HepG2 (cell line): ENCODE results near the gene DDX28. TPM values are rescaled to one million over a fixed set of nuclear protein-coding genes. Genes with fewer than 3 reads are reported as not detected.

Experiments
- polyA plus RNA-seq, 8 experiments: library from polyadenylated mRNA; depleted of rRNA in 3 of 8; stranded (reverse) in 7 of 8; unstranded in 1 of 8; fragments of >200 nt; fragmentation: Illumina TruSeq in 4 of 8; extraction: Trizol in 4 of 8; gene quantifications; 2 replicates each; pipeline versions ENCODE4 v1.2.1 to v1.2.3, GENCODE V29; 2011 to 2016; ENCODE audit warnings: low read depth in 4 of 8, missing spikeins in 1 of 8, mixed read lengths in 1 of 8; ENCODE audit not compliant: insufficient read depth in 1 of 8
- small RNA-seq, 3 experiments: library from RNA; depleted of rRNA; stranded (forward); fragments of <200 nt; gene quantifications; one replicate each; pipeline ENCODE3, GENCODE V24; 2012; ENCODE audit warnings: low read depth in 2 of 3, low replicate concordance in 1 of 3; ENCODE audit not compliant: insufficient read length in 3 of 3, insufficient read depth in 2 of 3
- total RNA-seq, 5 experiments: library from RNA; depleted of rRNA; stranded (reverse); fragments of >200 nt; fragmentation: Illumina TruSeq; extraction: Trizol; gene quantifications; 2 replicates each; pipeline ENCODE4 v1.2.3, GENCODE V29; 2016; ENCODE audit warnings: low read depth in 1 of 5

The DDX28 gene
- total and polyA plus RNA-seq, 2 of the 13 experiments (the other 11 are each of a cell fraction or from before 2014, with no cell fraction given) = 14.1 to 16.4 TPM

Small RNA genes within 50 kb of the gene (small RNA-seq; reads per million reads assigned to genes)
- gene RNU6-359P = 0 to 11.6 (median 0.98) reads per million in 3 experiments

Other genes starting within 250 kb of the DDX28 start
- 8.5 and 9.2 TPM in 2 replicates for gene RANBP10, start 216.7 kb downstream of the DDX28 start, total RNA-seq (2016; rRNA removed; fragmentation: Illumina TruSeq; extraction: Trizol)
- 22.7 and 24.5 TPM in 2 replicates for gene RANBP10, start 216.7 kb downstream of the DDX28 start, polyA plus RNA-seq (2011; rRNA removed)
- 0.10 and 0.86 TPM in 2 replicates for gene TSNAXIP1, start 216.3 kb downstream of the DDX28 start, total RNA-seq (2016; rRNA removed; fragmentation: Illumina TruSeq; extraction: Trizol)
- 0.37 and 0.61 TPM in 2 replicates for gene TSNAXIP1, start 216.3 kb downstream of the DDX28 start, polyA plus RNA-seq (2011; rRNA removed)
- 53.4 and 53.8 TPM in 2 replicates for gene THAP11, start 180.9 kb downstream of the DDX28 start, total RNA-seq (2016; rRNA removed; fragmentation: Illumina TruSeq; extraction: Trizol)
- gene THAP11, start 180.9 kb downstream of the DDX28 start, polyA plus RNA-seq (2011; rRNA removed) = 44.2 and 45.5 TPM in 2 replicates
- gene NUTF2, start 176.3 kb downstream of the DDX28 start, total RNA-seq (2016; rRNA removed; fragmentation: Illumina TruSeq; extraction: Trizol) = 214 and 224 TPM in 2 replicates
- 168 and 198 TPM in 2 replicates for gene NUTF2, start 176.3 kb downstream of the DDX28 start, polyA plus RNA-seq (2011; rRNA removed)
- 24.8 and 43.3 TPM in 2 replicates for gene CENPT, start 175.5 kb downstream of the DDX28 start, total RNA-seq (2016; rRNA removed; fragmentation: Illumina TruSeq; extraction: Trizol)
- gene CENPT, start 175.5 kb downstream of the DDX28 start, polyA plus RNA-seq (2011; rRNA removed) = 40.9 and 51.3 TPM in 2 replicates
- gene EDC4, start 150.2 kb downstream of the DDX28 start, total RNA-seq (2016; rRNA removed; fragmentation: Illumina TruSeq; extraction: Trizol) = 53.4 and 59.1 TPM in 2 replicates
- gene EDC4, start 150.2 kb downstream of the DDX28 start, polyA plus RNA-seq (2011; rRNA removed) = 51.4 and 65.8 TPM in 2 replicates
- 0.53 TPM in 1 of 2 replicates, not detected in the other for gene NRN1L, start 138.3 kb downstream of the DDX28 start, total RNA-seq (2016; rRNA removed; fragmentation: Illumina TruSeq; extraction: Trizol)
- gene NRN1L, start 138.3 kb downstream of the DDX28 start, polyA plus RNA-seq (2011; rRNA removed) = 1.2 and 1.3 TPM in 2 replicates
- 8.4 and 12.9 TPM in 2 replicates for gene PSKH1, start 130.0 kb downstream of the DDX28 start, total RNA-seq (2016; rRNA removed; fragmentation: Illumina TruSeq; extraction: Trizol)
- gene PSKH1, start 130.0 kb downstream of the DDX28 start, polyA plus RNA-seq (2011; rRNA removed) = 19.1 and 45.7 TPM in 2 replicates
- 1.1 and 2.7 TPM in 2 replicates for gene CTRL, start 91.4 kb downstream of the DDX28 start, total RNA-seq (2016; rRNA removed; fragmentation: Illumina TruSeq; extraction: Trizol)
- gene CTRL, start 91.4 kb downstream of the DDX28 start, polyA plus RNA-seq (2011; rRNA removed) = 1.7 and 1.9 TPM in 2 replicates
- 65.9 and 71.3 TPM in 2 replicates for gene PSMB10, start 86.4 kb downstream of the DDX28 start, total RNA-seq (2016; rRNA removed; fragmentation: Illumina TruSeq; extraction: Trizol)
- 12.7 and 17.8 TPM in 2 replicates for gene PSMB10, start 86.4 kb downstream of the DDX28 start, polyA plus RNA-seq (2011; rRNA removed)
- gene LCAT, start 79.1 kb downstream of the DDX28 start, total RNA-seq (2016; rRNA removed; fragmentation: Illumina TruSeq; extraction: Trizol) = 13.2 and 36.1 TPM in 2 replicates
- gene LCAT, start 79.1 kb downstream of the DDX28 start, polyA plus RNA-seq (2011; rRNA removed) = 38.9 and 46.0 TPM in 2 replicates
- 23.1 and 65.1 TPM in 2 replicates for gene SLC12A4, start 54.6 kb downstream of the DDX28 start, total RNA-seq (2016; rRNA removed; fragmentation: Illumina TruSeq; extraction: Trizol)
- gene SLC12A4, start 54.6 kb downstream of the DDX28 start, polyA plus RNA-seq (2011; rRNA removed) = 84.3 and 134 TPM in 2 replicates
- not detected in 2 replicates for gene DPEP3, start 42.7 kb downstream of the DDX28 start, total RNA-seq (2016; rRNA removed; fragmentation: Illumina TruSeq; extraction: Trizol)
- not detected in 2 replicates for gene DPEP3, start 42.7 kb downstream of the DDX28 start, polyA plus RNA-seq (2011; rRNA removed)
- not detected in 2 replicates for gene DPEP2, start 23.7 kb downstream of the DDX28 start, total RNA-seq (2016; rRNA removed; fragmentation: Illumina TruSeq; extraction: Trizol)
- gene DPEP2, start 23.7 kb downstream of the DDX28 start, polyA plus RNA-seq (2011; rRNA removed) = 0.18 and 0.26 TPM in 2 replicates
- gene DPEP2NB, start 7.3 kb downstream of the DDX28 start, total RNA-seq (2016; rRNA removed; fragmentation: Illumina TruSeq; extraction: Trizol) = not detected in 2 replicates
- gene DPEP2NB, start 7.3 kb downstream of the DDX28 start, polyA plus RNA-seq (2011; rRNA removed) = not detected in 2 replicates
- gene DUS2, start 52 bp upstream of the DDX28 start, total RNA-seq (2016; rRNA removed; fragmentation: Illumina TruSeq; extraction: Trizol) = 25.1 and 25.9 TPM in 2 replicates
- 17.8 and 22.6 TPM in 2 replicates for gene DUS2, start 52 bp upstream of the DDX28 start, polyA plus RNA-seq (2011; rRNA removed)
- 52.6 and 63.2 TPM in 2 replicates for gene NFATC3, start 62.1 kb upstream of the DDX28 start, total RNA-seq (2016; rRNA removed; fragmentation: Illumina TruSeq; extraction: Trizol)
- 52.7 and 62.7 TPM in 2 replicates for gene NFATC3, start 62.1 kb upstream of the DDX28 start, polyA plus RNA-seq (2011; rRNA removed)
- gene ESRP2, start 212.9 kb upstream of the DDX28 start, total RNA-seq (2016; rRNA removed; fragmentation: Illumina TruSeq; extraction: Trizol) = 17.1 and 21.1 TPM in 2 replicates
- gene ESRP2, start 212.9 kb upstream of the DDX28 start, polyA plus RNA-seq (2011; rRNA removed) = 32.4 and 36.3 TPM in 2 replicates
- gene PLA2G15, start 222.1 kb upstream of the DDX28 start, total RNA-seq (2016; rRNA removed; fragmentation: Illumina TruSeq; extraction: Trizol) = 9.9 and 14.4 TPM in 2 replicates
- 23.7 and 30.2 TPM in 2 replicates for gene PLA2G15, start 222.1 kb upstream of the DDX28 start, polyA plus RNA-seq (2011; rRNA removed)
- gene SLC7A6, start 241.3 kb upstream of the DDX28 start, total RNA-seq (2016; rRNA removed; fragmentation: Illumina TruSeq; extraction: Trizol) = 25.4 and 35.8 TPM in 2 replicates
- gene SLC7A6, start 241.3 kb upstream of the DDX28 start, polyA plus RNA-seq (2011; rRNA removed) = 67.4 and 70.8 TPM in 2 replicates